VCaP (cell line): ENCODE data around the gene KRT26.

Source experiments
- H3K27ac ChIP-seq: fragments of 450-650 bp; 2 replicates; pipeline ENCODE4 v1.5.1; 2017
- CTCF ChIP-seq: fragments of 450-650 bp; conservative IDR thresholded peaks from 2 replicates; pipeline ENCODE4 v1.5.1; 2017; ENCODE audit warnings: mild to moderate bottlenecking, moderate library complexity

Gene KRT26

GRCh38 chr17:40794466-40794865, 22.5 kb upstream of the KRT26 start:
- H3K27ac ChIP-seq, result peak overlapping the region; percentile 73
- no peak for TF ChIP-seq CTCF

- no peak overlapping the region for H3K27ac ChIP-seq
- no peak for TF ChIP-seq CTCF
Measured at GRCh38 chr17:40793832-40794231, 21.8 kb upstream of the KRT26 start.

- no peak overlapping the region for H3K27ac ChIP-seq
- TF ChIP-seq CTCF, result peak; percentile 89
Measured at GRCh38 chr17:40791787-40792436, 19.9 kb upstream of the KRT26 start.

GRCh38 chr17:40791111-40791510, 19.1 kb upstream of the KRT26 start:
- TF ChIP-seq CTCF, result no peak
- H3K27ac ChIP-seq, result no peak overlapping the region

- H3K27ac ChIP-seq, result no peak within 1 kb of the TSS
- no peak for TF ChIP-seq CTCF
Measured at GRCh38 chr17:40782450-40782849, 10.4 kb upstream of the KRT26 start, which contains the start of gene KRT27. Gene KRT27, minus strand, starts transcription at chr17:40782550. Its CDS starts 57 bp downstream, at chr17:40782493.

GRCh38 chr17:40779181-40779909, 7.3 kb upstream of the KRT26 start:
- no peak overlapping the region for H3K27ac ChIP-seq
- no peak for TF ChIP-seq CTCF

- TF ChIP-seq CTCF, result no peak
- no peak overlapping the region for H3K27ac ChIP-seq
Measured at GRCh38 chr17:40778461-40778860, 6.5 kb upstream of the KRT26 start.
